Muscle layer of colon (tissue), 2 donors: ENCODE data around the gene BICC1.

Experiments
- H3K27ac ChIP-seq: one replicate; pipeline ENCODE4 v1.7.0; 2013; ENCODE audit warnings: low read depth, mild to moderate bottlenecking, low read length, moderate library complexity
- H3K27me3 ChIP-seq, 2 donors: one replicate each; pipeline ENCODE4 v1.7.0; 2013; ENCODE audit warnings: low read length in 2 of 2, mild to moderate bottlenecking in 2 of 2; ENCODE audit not compliant: insufficient read depth in 2 of 2, control insufficient read depth in 1 of 2
- H3K36me3 ChIP-seq: one replicate; pipeline ENCODE4 v1.7.0; 2013; ENCODE audit warnings: mild to moderate bottlenecking, low read length; ENCODE audit not compliant: insufficient read depth
- H3K4me1 ChIP-seq: one replicate; pipeline ENCODE4 v1.7.0; 2013; ENCODE audit warnings: mild to moderate bottlenecking, low read length; ENCODE audit not compliant: insufficient read depth
- H3K4me3 ChIP-seq, 2 donors: one replicate each; pipeline ENCODE4 v1.7.0; 2013; ENCODE audit warnings: low read length in 2 of 2, low read depth in 1 of 2, mild to moderate bottlenecking in 1 of 2, moderate library complexity in 1 of 2
- H3K9ac ChIP-seq: one replicate; pipeline ENCODE4 v1.7.0; 2013; ENCODE audit warnings: low read length
- H3K9me3 ChIP-seq: one replicate; pipeline ENCODE4 v1.7.0; 2013; ENCODE audit warnings: mild to moderate bottlenecking, low read length
- donor health status: abdominal sarcoma.
- donor health status: Adenocarcinoma of cecum.

Gene BICC1

DNA sequence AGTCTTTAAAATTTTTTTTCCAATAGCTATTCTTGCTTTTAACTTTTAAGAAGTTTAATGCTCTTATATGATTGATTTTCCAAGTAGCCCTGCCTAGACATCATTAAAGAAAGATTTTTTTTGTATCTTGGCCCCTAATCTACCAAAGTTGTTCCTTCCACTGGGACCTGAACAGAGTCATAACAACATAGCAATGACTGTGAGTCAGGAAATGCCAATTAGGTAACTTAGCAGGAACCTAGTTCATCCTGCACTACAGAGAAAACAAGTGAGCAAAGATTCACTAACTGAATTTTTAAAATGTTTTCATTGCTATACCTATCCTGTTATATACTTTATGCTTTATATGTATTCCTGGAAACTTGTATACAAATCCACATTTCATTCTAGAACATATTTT is 284.7 kb downstream of the BICC1 start:
- Histone ChIP-seq H3K4me1 (no peaks in the 10 kb centered on the region), H3K9ac (no peak overlapping the region), H3K36me3 (no peaks in the 10 kb centered on the region), H3K9me3 (no peaks in the 10 kb centered on the region), H3K27ac (no peak overlapping the region), H3K27me3 (no peaks in the 10 kb centered on the region), H3K4me3 (no peak overlapping the region)

GRCh38 chr10:58802047-58802446 is 289.4 kb downstream of the BICC1 start:
- Histone ChIP-seq H3K27me3 (no peaks in the 10 kb centered on the region), H3K36me3 (no peaks in the 10 kb centered on the region), H3K4me3 (no peak overlapping the region), H3K4me1 (no peaks in the 10 kb centered on the region), H3K9me3 (no peaks in the 10 kb centered on the region), H3K27ac (no peak overlapping the region), H3K9ac (no peak overlapping the region)

- Histone ChIP-seq H3K36me3 (no peaks in the 10 kb centered on the region), H3K9me3 (no peaks in the 10 kb centered on the region), H3K9ac (no peak overlapping the region), H3K27ac (no peak overlapping the region), H3K27me3 (no peaks in the 10 kb centered on the region), H3K4me1 (no peaks in the 10 kb centered on the region), H3K4me3 (no peak overlapping the region)
Observed at GRCh38 chr10:58806323-58806722, 293.7 kb downstream of the BICC1 start.

GRCh38 chr10:58806970-58807628 is 294.4 kb downstream of the BICC1 start:
- H3K9me3 ChIP-seq = no peaks in the 10 kb centered on the region

GRCh38 chr10:58807629-58808022 is 295.0 kb downstream of the BICC1 start:
- Histone ChIP-seq H3K27ac (no peak overlapping the region), H3K36me3 (no peaks in the 10 kb centered on the region), H3K4me3 (no peak overlapping the region), H3K9me3 (no peaks in the 10 kb centered on the region), H3K4me1 (no peaks in the 10 kb centered on the region), H3K27me3 (no peaks in the 10 kb centered on the region), H3K9ac (no peak overlapping the region)

More at GRCh38 chr10:58806970-58807628, 294.4 kb downstream of the BICC1 start:
- Histone ChIP-seq H3K36me3 (no peaks in the 10 kb centered on the region), H3K27me3 (no peaks in the 10 kb centered on the region), H3K9ac (no peak overlapping the region), H3K27ac (no peak overlapping the region), H3K4me1 (no peaks in the 10 kb centered on the region), H3K4me3 (no peak overlapping the region)

GRCh38 chr10:58810751-58811150 is 298.1 kb downstream of the BICC1 start:
- Histone ChIP-seq H3K4me1 (no peaks in the 10 kb centered on the region), H3K9ac (no peak overlapping the region), H3K4me3 (no peak overlapping the region), H3K27me3 (no peaks in the 10 kb centered on the region), H3K27ac (no peak overlapping the region), H3K36me3 (no peaks in the 10 kb centered on the region), H3K9me3 (no peaks in the 10 kb centered on the region)

DNA sequence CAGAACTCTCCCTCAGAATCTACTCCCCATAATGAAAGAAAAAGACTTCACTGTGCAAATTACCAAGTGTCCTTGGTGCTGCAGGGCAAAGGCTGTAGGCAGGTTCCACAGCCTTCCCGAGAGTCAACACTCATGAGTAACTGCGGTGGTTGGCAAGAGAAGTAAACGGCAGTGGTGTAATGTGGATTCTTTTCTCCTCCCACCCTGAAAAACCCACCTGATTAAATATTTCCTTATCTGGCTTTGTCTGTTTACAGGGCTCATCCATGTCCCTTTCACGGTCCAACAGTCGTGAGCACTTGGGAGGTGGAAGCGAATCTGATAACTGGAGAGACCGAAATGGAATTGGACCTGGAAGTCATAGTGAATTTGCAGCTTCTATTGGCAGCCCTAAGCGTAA is 300.9 kb downstream of the BICC1 start:
- Histone ChIP-seq H3K9ac (no peak overlapping the region), H3K27ac (no peak overlapping the region), H3K36me3 (no peaks in the 10 kb centered on the region)

DNA sequence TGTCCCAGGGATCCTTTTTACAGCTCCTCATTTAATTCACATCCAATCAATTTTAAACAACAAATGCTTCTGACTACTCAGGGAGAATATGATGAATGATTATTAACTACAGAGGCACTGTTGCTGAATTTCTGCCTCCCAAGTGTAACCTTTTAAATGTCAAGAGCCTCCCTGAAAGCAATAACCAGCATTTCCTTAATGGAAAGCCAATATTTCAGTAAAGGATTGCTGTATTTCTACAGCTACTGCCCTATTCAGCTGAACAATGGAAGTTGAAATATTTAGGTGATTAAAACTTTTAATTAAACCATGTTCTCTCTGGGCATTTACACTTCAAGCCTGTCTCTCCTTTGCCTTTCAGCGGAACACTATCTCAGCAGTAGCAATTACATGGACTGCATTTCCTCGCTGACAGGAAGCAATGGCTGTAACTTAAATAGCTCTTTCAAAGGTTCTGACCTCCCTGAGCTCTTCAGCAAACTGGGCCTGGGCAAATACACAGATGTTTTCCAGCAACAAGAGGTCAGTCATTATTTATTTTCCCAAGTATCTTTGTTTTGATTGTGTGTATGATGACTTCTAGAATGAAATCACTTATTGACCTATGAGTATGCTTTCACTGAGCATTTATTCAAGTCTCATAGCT is 304.7 kb downstream of the BICC1 start:
- Histone ChIP-seq H3K36me3 (no peaks in the 10 kb centered on the region), H3K9ac (no peak overlapping the region), H3K9me3 (no peaks in the 10 kb centered on the region), H3K27ac (no peak overlapping the region), H3K4me1 (no peaks in the 10 kb centered on the region), H3K4me3 (no peak overlapping the region), H3K27me3 (no peaks in the 10 kb centered on the region)

More for the DNA sequence above, 300.9 kb downstream of the BICC1 start:
- Histone ChIP-seq H3K9me3 (no peaks in the 10 kb centered on the region), H3K4me1 (no peaks in the 10 kb centered on the region), H3K27me3 (no peaks in the 10 kb centered on the region), H3K4me3 (no peak overlapping the region)

- H3K4me1 ChIP-seq = no peaks in the 10 kb centered on the region
- no peak overlapping the region for H3K9ac ChIP-seq
- H3K36me3 ChIP-seq = no peaks in the 10 kb centered on the region
- no peaks in the 10 kb centered on the region for H3K27me3 ChIP-seq
- no peak overlapping the region for H3K4me3 ChIP-seq
- no peaks in the 10 kb centered on the region for H3K9me3 ChIP-seq
- no peak overlapping the region for H3K27ac ChIP-seq
Observed at GRCh38 chr10:58818900-58819299, 306.2 kb downstream of the BICC1 start.

DNA sequence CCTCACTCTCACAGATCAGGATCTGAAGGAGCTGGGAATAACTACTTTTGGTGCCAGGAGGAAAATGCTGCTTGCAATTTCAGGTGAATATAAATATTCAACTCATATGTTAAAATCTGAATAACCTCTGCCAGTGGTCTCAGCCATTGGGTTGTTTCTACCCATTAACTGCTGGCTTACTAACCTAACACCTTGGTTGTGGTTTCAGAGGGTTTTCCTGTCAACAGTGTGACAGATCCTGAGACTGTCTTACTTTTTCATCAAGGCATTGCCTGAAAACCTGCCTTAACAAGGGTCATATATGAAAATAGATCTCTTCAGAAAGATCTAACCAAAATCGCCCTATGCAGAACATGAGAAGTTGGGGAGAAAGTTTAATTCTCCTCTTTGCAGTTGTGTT is 307.7 kb downstream of the BICC1 start:
- no peaks in the 10 kb centered on the region for H3K4me1 ChIP-seq
- no peaks in the 10 kb centered on the region for H3K36me3 ChIP-seq
- no peak overlapping the region for H3K9ac ChIP-seq
- H3K27ac ChIP-seq = no peak overlapping the region
- H3K4me3 ChIP-seq = no peak overlapping the region
- H3K27me3 ChIP-seq = no peaks in the 10 kb centered on the region
- no peaks in the 10 kb centered on the region for H3K9me3 ChIP-seq

DNA sequence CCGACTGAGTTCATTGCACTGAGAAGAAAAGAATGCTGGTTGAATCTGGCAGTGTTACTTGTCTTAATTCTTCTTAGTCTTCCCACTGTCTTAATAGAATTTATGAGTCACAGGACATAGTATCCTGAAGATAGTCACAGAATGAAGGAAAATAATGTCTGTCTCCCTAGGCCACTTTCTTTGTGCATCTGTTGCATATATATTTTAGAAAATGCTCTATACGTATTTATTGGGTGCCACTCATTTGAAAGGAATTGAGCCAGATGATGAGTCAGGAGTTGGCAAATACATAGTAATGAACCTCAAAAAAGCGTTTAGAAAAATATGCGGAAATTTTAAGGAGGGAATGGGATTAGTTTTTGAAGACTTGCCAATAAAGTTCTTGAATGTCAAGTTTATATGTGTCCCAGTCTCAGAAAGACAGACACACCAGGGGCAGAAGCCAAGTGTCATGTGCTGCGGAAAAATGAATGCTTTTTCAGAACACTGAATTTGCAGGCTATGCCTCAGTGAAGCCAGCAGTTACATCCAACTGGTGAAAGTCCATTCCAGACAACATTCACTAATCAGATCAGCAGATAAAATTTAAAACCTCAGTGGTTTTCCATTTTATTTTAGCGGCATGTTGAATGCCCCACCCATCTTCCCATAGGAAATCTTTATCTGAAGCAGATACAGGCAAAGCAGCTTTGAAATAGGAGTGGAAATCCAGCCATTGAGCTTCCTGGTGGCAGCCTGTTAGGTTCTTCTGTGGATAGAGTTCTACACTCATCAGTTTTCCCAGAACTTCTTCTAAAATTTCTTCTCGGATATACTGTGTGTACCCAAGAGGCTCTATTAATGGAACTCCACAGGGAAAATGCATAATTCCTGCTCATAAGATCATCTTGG is 308.4 kb downstream of the BICC1 start:
- no peak overlapping the region for H3K4me3 ChIP-seq
- no peaks in the 10 kb centered on the region for H3K27me3 ChIP-seq
- no peaks in the 10 kb centered on the region for H3K9me3 ChIP-seq
- no peaks in the 10 kb centered on the region for H3K4me1 ChIP-seq
- H3K27ac ChIP-seq = peak overlapping the region; percentile 16
- no peak overlapping the region for H3K9ac ChIP-seq
- no peaks in the 10 kb centered on the region for H3K36me3 ChIP-seq
